Measurements from ENCODE around the gene OSR1.

DNA sequence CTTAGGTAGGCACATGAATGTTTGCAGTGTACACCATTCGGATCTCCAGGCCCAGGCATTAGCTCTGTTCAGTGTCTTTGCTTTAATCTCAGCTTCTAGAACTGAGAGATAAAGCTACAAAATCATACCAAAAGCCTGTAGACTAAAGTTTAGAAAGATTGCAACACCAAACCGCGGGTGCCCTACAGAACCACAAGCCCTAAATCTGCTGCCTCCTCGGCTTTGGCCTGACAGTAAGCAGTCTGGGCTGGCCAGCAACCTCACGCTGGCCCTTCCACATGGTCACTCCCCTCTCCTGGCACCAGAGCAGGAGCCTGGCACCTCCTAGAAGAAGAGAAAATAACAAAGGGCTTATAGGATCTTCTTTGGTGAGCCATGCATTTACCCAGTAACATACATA is 8.9 kb upstream of the OSR1 start:
- TF ChIP-seq, protein P1, sequence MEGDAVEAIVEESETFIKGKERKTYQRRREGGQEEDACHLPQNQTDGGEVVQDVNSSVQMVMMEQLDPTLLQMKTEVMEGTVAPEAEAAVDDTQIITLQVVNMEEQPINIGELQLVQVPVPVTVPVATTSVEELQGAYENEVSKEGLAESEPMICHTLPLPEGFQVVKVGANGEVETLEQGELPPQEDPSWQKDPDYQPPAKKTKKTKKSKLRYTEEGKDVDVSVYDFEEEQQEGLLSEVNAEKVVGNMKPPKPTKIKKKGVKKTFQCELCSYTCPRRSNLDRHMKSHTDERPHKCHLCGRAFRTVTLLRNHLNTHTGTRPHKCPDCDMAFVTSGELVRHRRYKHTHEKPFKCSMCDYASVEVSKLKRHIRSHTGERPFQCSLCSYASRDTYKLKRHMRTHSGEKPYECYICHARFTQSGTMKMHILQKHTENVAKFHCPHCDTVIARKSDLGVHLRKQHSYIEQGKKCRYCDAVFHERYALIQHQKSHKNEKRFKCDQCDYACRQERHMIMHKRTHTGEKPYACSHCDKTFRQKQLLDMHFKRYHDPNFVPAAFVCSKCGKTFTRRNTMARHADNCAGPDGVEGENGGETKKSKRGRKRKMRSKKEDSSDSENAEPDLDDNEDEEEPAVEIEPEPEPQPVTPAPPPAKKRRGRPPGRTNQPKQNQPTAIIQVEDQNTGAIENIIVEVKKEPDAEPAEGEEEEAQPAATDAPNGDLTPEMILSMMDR (conservative IDR thresholded peaks at IDR 0.05 in 1 of 2, IDR thresholded peaks at IDR 0.05 in 1 of 2; ENCODE audit: extremely low read depth in 1 of 2, insufficient read depth in 1 of 2, low read depth in 1 of 2, low read length in 2 of 2) = no peak
- no peak for TF ChIP-seq EZH2 (IDR thresholded peaks at IDR 0.05; ENCODE audit: borderline replicate concordance, low read length)

All from mammary epithelial cell (primary cell).